K562 (cell line): ENCODE measurements around the gene SLC6A20.

ENCODE experiments used
- ATF1 ChIP-seq, 2 experiments: fragments of 450-650 bp in 1 of 2; IDR thresholded peaks; 2 replicates each; pipeline ENCODE4 v1.6.1; 2016; ENCODE audit warnings: missing compliant biosample characterization in 1 of 2, missing genetic modification characterization in 1 of 2
- POLR2A ChIP-seq: fragments of 450-650 bp; conservative IDR thresholded peaks from 2 replicates; pipeline ENCODE4 v1.6.1; 2016
- TEAD4 ChIP-seq, 2 experiments: sonication (generic) in 1 of 2; formaldehyde crosslinking in 1 of 2; IDR thresholded peaks; 2 replicates each; pipeline versions ENCODE4 v1.6.1 to v1.8.0; 2012 to 2022; ENCODE audit warnings: borderline replicate concordance in 1 of 2, inconsistent platforms in 1 of 2, low read length in 1 of 2, mild to moderate bottlenecking in 1 of 2, missing genetic modification reagents in 1 of 2
- ZNF23 ChIP-seq: fragments of 250-450 bp; sonication (Bioruptor Pico); IDR thresholded peaks from 2 replicates; pipeline ENCODE4 v1.4.0; 2020; ENCODE audit warnings: mild to moderate bottlenecking

DNA sequence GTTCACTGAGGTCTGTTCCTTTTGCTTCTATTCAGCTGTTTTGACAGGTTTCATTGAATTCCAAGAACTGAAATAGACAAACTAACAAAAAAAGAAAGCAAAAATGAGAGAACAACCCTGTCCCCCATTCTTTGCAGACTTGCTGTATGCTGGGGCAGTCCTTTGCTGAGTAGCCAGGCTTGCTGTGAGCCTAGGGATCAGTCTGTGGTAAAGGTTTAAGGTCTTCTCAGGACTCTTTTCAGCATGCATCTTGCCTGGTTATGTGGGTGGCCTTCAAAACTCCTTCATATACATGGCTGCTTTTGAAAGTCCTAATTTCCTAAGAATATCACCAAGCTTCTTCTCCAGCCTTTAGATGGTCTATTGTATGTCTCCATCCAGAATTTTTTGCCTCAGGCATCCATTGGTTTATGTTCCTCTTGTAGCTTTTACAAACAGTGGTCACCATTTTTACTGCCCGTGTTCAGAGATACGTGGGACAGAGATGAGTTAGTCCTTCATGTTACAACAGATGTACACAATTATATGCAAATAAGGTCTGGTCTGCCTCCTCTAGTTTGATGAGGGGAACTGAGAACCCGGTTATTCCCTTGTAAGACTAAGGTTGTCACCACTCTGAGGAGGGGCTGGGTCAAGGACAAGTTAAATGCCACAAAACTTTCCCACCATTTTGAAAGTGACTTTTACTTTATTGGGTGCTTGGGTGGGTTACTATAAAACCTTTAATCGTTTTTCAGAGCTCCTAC, 65.8 kb downstream of the SLC6A20 start:
- no peak for TF ChIP-seq TEAD4 (IDR thresholded peaks at IDR 0.05; ENCODE audit: low read length)
- TF ChIP-seq TEAD4 (CRISPR knock-in tag; IDR thresholded peaks at IDR 0.05; ENCODE audit: borderline replicate concordance) = no peak
- no peak for TF ChIP-seq ZNF23 (CRISPR knock-in tag)
- TF ChIP-seq POLR2A = no peak
- TF ChIP-seq ATF1 (CRISPR knock-in tag; IDR thresholded peaks at IDR 0.05) = no peak
- no peak for TF ChIP-seq ATF1 (tag; IDR thresholded peaks at IDR 0.05)
